ENCODE measurements around the gene LMNA. TPM values are rescaled to one million over a fixed set of nuclear protein-coding genes. Genes with fewer than 3 reads are reported as not detected.
"Not testable (repeated sequence)": the region's sequence is repeated elsewhere in the genome, so short reads cannot be mapped to it uniquely, and the experiment has no call there.

Gene LMNA
- total RNA-seq: 105 and 110 TPM in 2 replicates

GRCh38 chr1:156114101-156114918 lies at the start of gene LMNA:
LMNA (plus strand) TSS chr1:156114711; CDS start chr1:156114919, 208 bp downstream.
- Mint-ChIP-seq H3K36me3 (ENCODE audit: low read depth) (peaks cover 10% of the 10 kb centered on the region), H3K27ac (peak within 1 kb of the TSS; percentile 81), H3K27me3 (peaks cover 45% of the 10 kb centered on the region), H3K4me3 (peak within 1 kb of the TSS; percentile 92), H3K9me3 (no peaks in the 10 kb centered on the region), H3K4me1 (peaks cover 28% of the 10 kb centered on the region)
- intact Hi-C loops (cut with micrococcal nuclease): loop anchor here (1.0 to 5.0 kb wide), 4 partner anchors 8 to 388 kb away; partner anchors contain the start of gene MEF2D
- peak; percentile 88 for DNase-seq

DNA sequence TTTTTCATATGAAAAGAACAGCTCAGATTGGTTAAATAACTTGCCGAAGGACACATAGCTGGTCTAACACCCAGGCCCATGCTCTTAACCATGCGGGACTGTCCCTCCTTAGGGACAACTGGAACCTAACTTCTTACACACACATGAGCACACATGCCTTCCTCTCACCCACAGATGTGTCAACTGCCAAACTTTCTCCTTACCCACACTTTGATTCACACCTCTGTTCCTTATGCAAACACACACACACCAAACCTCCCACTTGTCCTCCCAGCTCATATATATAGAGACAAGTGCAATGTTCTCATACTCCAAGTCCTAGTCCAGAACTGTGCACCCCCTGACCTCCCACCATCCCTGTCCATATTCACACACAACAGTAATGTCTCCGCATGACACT lies 49.3 kb upstream of the LMNA start:
- intact Hi-C loops (cut with micrococcal nuclease): loop anchor here (5.0 kb wide), 1 partner anchor 133 kb away; the partner anchor contains the start of gene KHDC4
- H3K4me1 Mint-ChIP-seq: peaks cover 11% of the 10 kb centered on the region
- peak overlapping the region; percentile 2 for H3K27ac Mint-ChIP-seq
- peaks cover 2% of the 10 kb centered on the region for H3K27me3 Mint-ChIP-seq
- no peak overlapping the region for H3K4me3 Mint-ChIP-seq
- H3K36me3 Mint-ChIP-seq (ENCODE audit: low read depth): no peaks in the 10 kb centered on the region
- no peaks in the 10 kb centered on the region for H3K9me3 Mint-ChIP-seq
- DNase-seq: no peak

DNA sequence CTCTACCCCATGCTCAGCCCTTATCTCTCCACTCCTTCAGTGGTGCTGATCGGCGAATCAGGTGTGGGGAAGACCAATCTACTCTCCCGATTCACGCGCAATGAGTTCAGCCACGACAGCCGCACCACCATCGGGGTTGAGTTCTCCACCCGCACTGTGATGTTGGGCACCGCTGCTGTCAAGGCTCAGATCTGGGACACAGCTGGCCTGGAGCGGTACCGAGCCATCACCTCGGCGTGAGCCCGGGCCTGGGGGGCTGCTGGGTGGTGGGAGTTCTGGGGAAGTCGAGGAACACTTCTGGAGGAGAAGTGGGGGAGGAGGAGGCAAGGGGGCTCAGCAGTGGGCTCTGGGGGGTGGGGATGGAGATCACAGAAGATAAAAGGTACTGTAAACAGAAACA lies 48.6 kb upstream of the LMNA start:
- intact Hi-C loops (cut with micrococcal nuclease): loop anchor here (1.0 to 5.0 kb wide), 2 partner anchors 40 to 134 kb away; partner anchors contain the start of gene KHDC4
- Mint-ChIP-seq H3K27ac (no peak overlapping the region), H3K4me3 (no peak overlapping the region)

GRCh38 chr1:156067262-156067661 lies 47.2 kb upstream of the LMNA start:
- peaks cover 7% of the 10 kb centered on the region for H3K27me3 Mint-ChIP-seq
- no peak overlapping the region for H3K4me3 Mint-ChIP-seq
- peaks cover 11% of the 10 kb centered on the region for H3K4me1 Mint-ChIP-seq
- H3K36me3 Mint-ChIP-seq (ENCODE audit: low read depth): no peaks in the 10 kb centered on the region
- intact Hi-C loops (cut with micrococcal nuclease): loop anchor here (5.0 kb wide), 1 partner anchor 135 kb away; the partner anchor contains the start of gene KHDC4
- H3K27ac Mint-ChIP-seq: no peak overlapping the region
- DNase-seq: no peak
- H3K9me3 Mint-ChIP-seq: no peaks in the 10 kb centered on the region

More for the DNA sequence above, 48.6 kb upstream of the LMNA start:
- H3K36me3 Mint-ChIP-seq (ENCODE audit: low read depth): no peaks in the 10 kb centered on the region
- peaks cover 2% of the 10 kb centered on the region for H3K27me3 Mint-ChIP-seq
- H3K9me3 Mint-ChIP-seq: no peaks in the 10 kb centered on the region
- DNase-seq: no peak
- peaks cover 11% of the 10 kb centered on the region for H3K4me1 Mint-ChIP-seq

GRCh38 chr1:156069490-156070455 lies 44.7 kb upstream of the LMNA start:
- Mint-ChIP-seq H3K36me3 (ENCODE audit: low read depth) (no peaks in the 10 kb centered on the region), H3K4me1 (peaks cover 11% of the 10 kb centered on the region), H3K9me3 (no peaks in the 10 kb centered on the region), H3K27ac (no peak overlapping the region), H3K27me3 (peaks cover 19% of the 10 kb centered on the region), H3K4me3 (no peak overlapping the region)
- no peak for DNase-seq
- intact Hi-C loops (cut with micrococcal nuclease): loop anchor here (5.0 kb wide), 1 partner anchor 137 kb away; the partner anchor contains the start of gene KHDC4

- no peaks in the 10 kb centered on the region for H3K9me3 Mint-ChIP-seq
- H3K36me3 Mint-ChIP-seq (ENCODE audit: low read depth): no peaks in the 10 kb centered on the region
- DNase-seq: no peak
Observed at GRCh38 chr1:156070548-156070947, 44.0 kb upstream of the LMNA start.

DNA sequence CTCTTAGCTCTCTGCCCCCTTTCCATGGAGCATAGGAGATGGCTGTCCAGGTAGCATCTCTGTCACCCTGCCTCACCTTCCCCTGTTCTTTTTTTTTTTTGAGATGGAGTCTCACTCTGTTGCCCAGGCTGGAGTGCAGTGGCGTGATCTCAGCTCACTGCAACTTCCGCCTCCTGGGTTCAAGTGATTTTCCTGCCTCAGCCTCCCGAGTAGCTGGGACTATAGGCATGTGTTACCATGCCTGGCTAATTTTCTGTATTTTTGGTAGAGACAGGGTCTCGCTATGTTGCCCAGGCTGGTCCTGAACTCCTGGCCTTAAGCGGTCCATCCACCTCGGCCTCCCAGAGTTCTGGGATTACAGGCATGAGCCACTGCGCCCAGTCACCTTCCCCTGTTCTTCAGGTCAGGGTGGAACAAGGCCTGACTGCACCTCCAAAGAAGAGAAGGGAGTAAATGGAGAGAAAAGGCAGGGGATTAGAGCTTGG lies 43.1 kb upstream of the LMNA start:
- H3K9me3 Mint-ChIP-seq; H3K4me1 Mint-ChIP-seq; H3K27ac Mint-ChIP-seq; H3K4me3 Mint-ChIP-seq; H3K36me3 Mint-ChIP-seq (ENCODE audit: low read depth); intact Hi-C loops (cut with micrococcal nuclease); DNase-seq: not testable (repeated sequence)
- H3K27me3 Mint-ChIP-seq: peaks cover 25% of the 10 kb centered on the region

More at GRCh38 chr1:156070548-156070947, 44.0 kb upstream of the LMNA start:
- peaks cover 23% of the 10 kb centered on the region for H3K27me3 Mint-ChIP-seq
- intact Hi-C loops (cut with micrococcal nuclease): no loop called here
- no peak overlapping the region for H3K27ac Mint-ChIP-seq
- no peak overlapping the region for H3K4me3 Mint-ChIP-seq
- H3K4me1 Mint-ChIP-seq: peaks cover 8% of the 10 kb centered on the region

GRCh38 chr1:156072251-156072650 lies 42.3 kb upstream of the LMNA start:
- Mint-ChIP-seq H3K27me3 (peaks cover 25% of the 10 kb centered on the region), H3K9me3 (no peaks in the 10 kb centered on the region), H3K36me3 (ENCODE audit: low read depth) (no peaks in the 10 kb centered on the region), H3K4me1 (peaks cover 2% of the 10 kb centered on the region), H3K4me3 (no peak overlapping the region), H3K27ac (no peak overlapping the region)
- intact Hi-C loops (cut with micrococcal nuclease): no loop called here
- DNase-seq: no peak

GRCh38 chr1:156073110-156073687 lies 41.3 kb upstream of the LMNA start:
- H3K4me1 Mint-ChIP-seq: peaks cover 2% of the 10 kb centered on the region
- no peaks in the 10 kb centered on the region for H3K9me3 Mint-ChIP-seq
- peaks cover 31% of the 10 kb centered on the region for H3K27me3 Mint-ChIP-seq
- no peak for DNase-seq
- intact Hi-C loops (cut with micrococcal nuclease): no loop called here
- no peak overlapping the region for H3K4me3 Mint-ChIP-seq
- no peak overlapping the region for H3K27ac Mint-ChIP-seq
- H3K36me3 Mint-ChIP-seq (ENCODE audit: low read depth): no peaks in the 10 kb centered on the region

DNA sequence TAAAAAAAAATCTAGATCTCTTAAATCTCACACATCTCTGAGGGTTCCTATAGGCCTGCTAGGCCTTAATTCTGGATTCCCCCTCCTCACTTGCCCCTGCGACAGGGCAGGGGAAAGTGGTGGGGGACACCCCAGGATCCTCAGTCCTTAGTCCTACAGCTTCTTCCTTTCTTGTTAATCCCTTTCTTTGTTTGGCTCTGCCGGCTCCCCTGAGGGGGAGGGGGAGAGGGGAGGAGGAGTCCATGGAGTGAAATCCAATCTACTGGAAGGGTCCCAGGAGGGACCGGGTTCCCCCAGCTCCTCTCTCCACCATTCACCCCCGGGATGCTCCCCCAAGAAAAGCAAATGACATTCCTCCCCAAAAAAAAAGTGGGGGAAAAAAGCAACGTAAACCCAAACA lies 40.8 kb upstream of the LMNA start:
- H3K27me3 Mint-ChIP-seq: peaks cover 36% of the 10 kb centered on the region
- H3K36me3 Mint-ChIP-seq (ENCODE audit: low read depth): no peaks in the 10 kb centered on the region
- peaks cover 2% of the 10 kb centered on the region for H3K4me1 Mint-ChIP-seq
- H3K27ac Mint-ChIP-seq: no peak overlapping the region
- no peak for DNase-seq
- H3K4me3 Mint-ChIP-seq: no peak overlapping the region
- intact Hi-C loops (cut with micrococcal nuclease): no loop called here
- H3K9me3 Mint-ChIP-seq: no peaks in the 10 kb centered on the region

GRCh38 chr1:156074661-156075060 lies 39.9 kb upstream of the LMNA start:
- no peak for DNase-seq
- H3K4me3 Mint-ChIP-seq: no peak overlapping the region
- H3K36me3 Mint-ChIP-seq (ENCODE audit: low read depth): no peaks in the 10 kb centered on the region
- no peaks in the 10 kb centered on the region for H3K9me3 Mint-ChIP-seq
- H3K27ac Mint-ChIP-seq: no peak overlapping the region
- H3K4me1 Mint-ChIP-seq: peaks cover 2% of the 10 kb centered on the region
- H3K27me3 Mint-ChIP-seq: peaks cover 41% of the 10 kb centered on the region
- intact Hi-C loops (cut with micrococcal nuclease): no loop called here

GRCh38 chr1:156075162-156075561 lies 39.3 kb upstream of the LMNA start:
- no peak overlapping the region for H3K4me3 Mint-ChIP-seq
- H3K27ac Mint-ChIP-seq: no peak overlapping the region
- intact Hi-C loops (cut with micrococcal nuclease): no loop called here
- H3K9me3 Mint-ChIP-seq: no peaks in the 10 kb centered on the region
- no peak for DNase-seq
- H3K27me3 Mint-ChIP-seq: peaks cover 45% of the 10 kb centered on the region
- H3K36me3 Mint-ChIP-seq (ENCODE audit: low read depth): no peaks in the 10 kb centered on the region
- peaks cover 2% of the 10 kb centered on the region for H3K4me1 Mint-ChIP-seq

GRCh38 chr1:156075775-156076204 lies 38.7 kb upstream of the LMNA start:
- Mint-ChIP-seq H3K4me1 (peaks cover 2% of the 10 kb centered on the region), H3K9me3 (no peaks in the 10 kb centered on the region), H3K27me3 (peaks cover 50% of the 10 kb centered on the region), H3K36me3 (ENCODE audit: low read depth) (no peaks in the 10 kb centered on the region), H3K4me3 (no peak overlapping the region), H3K27ac (no peak overlapping the region)
- intact Hi-C loops (cut with micrococcal nuclease): no loop called here
- no peak for DNase-seq

Measured in activated CD4-positive, alpha-beta T cell treated with anti-CD3 and anti-CD28 coated beads, Interleukin-2, amount 10 ng/mL, durations not matched to agents 24 days and 14 days (primary cell).